GM21515 (cell line): ENCODE results near the gene CCRL2.
"Not testable (repeated sequence)": the region's sequence is repeated elsewhere in the genome, so short reads cannot be mapped to it uniquely, and the experiment has no call there.

Experiments used
- ATAC-seq: cut with Tn5 transposase; IDR thresholded peaks from one replicate; pipeline ENCODE4 v1.9.1; 2021; ENCODE audit not compliant: unreplicated experiment

The CCRL2 gene

GRCh38 chr3:46401579-46401978, 5.5 kb upstream of the CCRL2 start:
- ATAC-seq = no peak

DNA sequence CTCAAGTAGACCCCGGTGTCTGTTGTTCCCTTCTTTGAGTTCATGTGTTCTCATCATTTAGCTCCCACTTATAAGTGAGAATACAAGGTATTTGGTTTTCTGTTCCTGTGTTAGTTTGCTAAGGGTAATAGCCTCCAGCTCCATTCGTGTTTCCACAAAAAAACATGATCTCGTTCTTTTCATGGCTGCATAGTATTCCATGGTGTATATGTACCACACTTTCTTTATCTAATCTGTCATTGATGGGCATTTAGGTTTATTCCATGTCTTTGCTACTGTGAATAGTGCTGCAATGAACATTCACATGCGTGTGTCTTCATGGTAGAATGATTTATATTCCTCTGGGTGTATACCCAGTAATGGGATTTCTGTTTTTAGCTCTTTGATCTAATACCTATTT, 4.2 kb upstream of the CCRL2 start:
- ATAC-seq = not testable (repeated sequence)

GRCh38 chr3:46405301-46406019, 1.6 kb upstream of the CCRL2 start:
- ATAC-seq = no peak

DNA sequence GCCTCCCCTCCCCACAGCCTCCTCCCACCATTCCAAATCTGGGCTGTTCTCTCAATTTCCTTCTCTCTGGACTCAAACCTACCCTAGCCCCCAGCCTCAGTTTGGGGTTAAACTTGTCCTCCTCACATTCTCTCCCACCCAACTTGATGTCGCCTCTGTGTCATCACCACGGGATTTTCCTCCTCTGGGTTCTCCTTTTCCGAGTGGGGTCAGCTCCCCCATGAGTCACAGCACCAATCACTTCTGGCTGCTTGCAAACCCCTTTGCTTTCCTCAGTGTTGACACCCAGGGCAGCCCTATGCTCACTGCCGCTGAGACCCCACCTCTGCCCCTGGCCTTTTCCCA, 644 bp upstream of the CCRL2 start:
- no peak for ATAC-seq

- no peak for ATAC-seq
Measured at GRCh38 chr3:46407970-46408369, 911 bp downstream of the CCRL2 start.

DNA sequence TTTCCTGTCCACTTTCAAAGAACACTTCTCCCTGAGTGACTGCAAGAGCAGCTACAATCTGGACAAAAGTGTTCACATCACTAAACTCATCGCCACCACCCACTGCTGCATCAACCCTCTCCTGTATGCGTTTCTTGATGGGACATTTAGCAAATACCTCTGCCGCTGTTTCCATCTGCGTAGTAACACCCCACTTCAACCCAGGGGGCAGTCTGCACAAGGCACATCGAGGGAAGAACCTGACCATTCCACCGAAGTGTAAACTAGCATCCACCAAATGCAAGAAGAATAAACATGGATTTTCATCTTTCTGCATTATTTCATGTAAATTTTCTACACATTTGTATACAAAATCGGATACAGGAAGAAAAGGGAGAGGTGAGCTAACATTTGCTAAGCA, 1.8 kb downstream of the CCRL2 start:
- ATAC-seq = no peak

DNA sequence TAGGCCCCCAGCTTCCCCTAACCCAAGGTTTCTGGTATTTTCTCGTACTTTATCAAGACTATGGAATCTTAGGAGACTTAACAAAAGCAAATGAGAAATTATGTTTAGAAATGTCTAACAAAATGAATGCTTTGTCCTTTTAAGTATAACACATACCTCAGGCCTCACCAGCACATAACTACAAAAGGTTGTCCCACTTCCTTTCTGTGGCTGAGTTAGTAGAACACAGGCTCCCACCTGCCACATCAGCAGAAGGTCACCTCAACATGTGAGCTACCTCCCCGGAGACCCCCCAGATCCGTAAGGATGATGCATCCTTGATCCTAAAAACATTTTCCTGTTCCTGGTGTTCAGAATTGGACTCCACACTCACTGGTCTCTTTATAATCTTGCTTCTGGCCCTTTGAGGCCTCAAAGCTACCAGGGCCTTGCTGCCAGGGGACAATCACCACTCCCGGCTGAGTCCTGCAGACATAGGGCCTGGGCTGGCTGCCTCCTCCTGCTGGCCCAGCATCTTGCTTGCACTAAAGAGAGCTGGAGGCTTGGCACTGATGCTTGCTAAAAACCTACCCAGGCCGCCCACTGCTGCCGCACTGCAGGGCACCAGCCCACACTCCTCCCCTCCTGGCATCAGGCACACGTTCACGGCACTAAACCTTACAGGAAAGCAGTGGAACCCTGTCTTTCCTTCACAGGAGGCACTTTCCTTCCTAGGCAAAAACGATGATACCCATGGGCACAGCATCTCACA, 2.9 kb downstream of the CCRL2 start:
- ATAC-seq = no peak

- ATAC-seq = no peak
Measured at GRCh38 chr3:46410669-46411068, 3.6 kb downstream of the CCRL2 start.

DNA sequence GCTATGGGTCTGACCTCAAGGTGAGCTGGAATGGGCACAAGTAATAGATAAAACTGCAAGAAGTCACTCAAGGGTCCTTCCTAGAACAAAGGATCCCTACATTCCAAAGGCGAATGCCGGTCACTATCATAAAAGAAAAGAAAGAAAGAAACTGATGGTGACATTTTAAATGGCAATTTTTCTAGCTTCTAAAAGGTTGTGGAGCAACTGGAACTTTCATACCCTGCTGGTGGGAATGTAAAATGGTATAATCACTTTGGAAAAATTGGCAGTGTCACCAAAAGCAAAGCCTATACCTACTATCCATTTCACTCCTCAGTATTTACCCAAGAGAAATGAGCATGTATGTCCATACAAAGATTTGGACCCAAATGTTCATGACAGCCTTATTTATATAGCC, 4.2 kb downstream of the CCRL2 start:
- ATAC-seq = no peak

GRCh38 chr3:46412786-46413298, 5.8 kb downstream of the CCRL2 start:
- no peak for ATAC-seq

- ATAC-seq = no peak
Measured at GRCh38 chr3:46413951-46414350, 6.9 kb downstream of the CCRL2 start.

GRCh38 chr3:46414739-46415138, 7.7 kb downstream of the CCRL2 start:
- no peak for ATAC-seq

DNA sequence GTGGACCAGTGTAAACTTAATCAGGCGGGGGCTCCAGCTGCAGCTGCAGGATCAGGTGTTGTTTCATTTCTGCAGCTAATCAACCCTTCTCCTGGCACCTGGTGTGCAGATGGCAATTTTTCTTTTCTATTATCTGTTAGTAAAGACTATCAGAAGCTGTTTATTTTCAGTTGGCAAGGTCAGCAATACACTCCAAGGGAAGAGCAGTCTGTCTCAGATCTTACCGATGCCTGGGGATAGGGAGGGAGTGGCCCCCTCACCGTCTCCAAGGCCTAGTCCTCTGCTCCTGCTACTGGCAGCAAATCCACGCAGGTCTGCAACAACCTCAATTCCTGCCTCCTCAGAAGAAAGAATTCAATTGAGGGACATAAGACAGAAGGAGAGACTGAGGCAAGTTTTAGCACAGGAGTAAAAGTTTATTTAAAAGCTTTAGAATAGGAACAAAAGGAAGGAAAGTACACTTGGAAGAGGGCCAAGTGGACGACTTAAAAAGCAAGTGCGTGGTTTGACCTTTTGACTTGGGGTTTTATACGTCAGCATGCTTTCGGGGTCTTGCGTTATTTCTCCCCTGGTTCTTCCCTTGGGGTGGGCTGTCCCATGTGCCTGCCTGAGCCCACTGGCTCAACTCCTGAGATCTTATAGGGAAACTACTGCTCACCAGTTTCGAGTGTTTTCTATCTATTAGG, 9.2 kb downstream of the CCRL2 start:
- no peak for ATAC-seq

- no peak for ATAC-seq
Measured at GRCh38 chr3:46416811-46417510, 9.9 kb downstream of the CCRL2 start.

DNA sequence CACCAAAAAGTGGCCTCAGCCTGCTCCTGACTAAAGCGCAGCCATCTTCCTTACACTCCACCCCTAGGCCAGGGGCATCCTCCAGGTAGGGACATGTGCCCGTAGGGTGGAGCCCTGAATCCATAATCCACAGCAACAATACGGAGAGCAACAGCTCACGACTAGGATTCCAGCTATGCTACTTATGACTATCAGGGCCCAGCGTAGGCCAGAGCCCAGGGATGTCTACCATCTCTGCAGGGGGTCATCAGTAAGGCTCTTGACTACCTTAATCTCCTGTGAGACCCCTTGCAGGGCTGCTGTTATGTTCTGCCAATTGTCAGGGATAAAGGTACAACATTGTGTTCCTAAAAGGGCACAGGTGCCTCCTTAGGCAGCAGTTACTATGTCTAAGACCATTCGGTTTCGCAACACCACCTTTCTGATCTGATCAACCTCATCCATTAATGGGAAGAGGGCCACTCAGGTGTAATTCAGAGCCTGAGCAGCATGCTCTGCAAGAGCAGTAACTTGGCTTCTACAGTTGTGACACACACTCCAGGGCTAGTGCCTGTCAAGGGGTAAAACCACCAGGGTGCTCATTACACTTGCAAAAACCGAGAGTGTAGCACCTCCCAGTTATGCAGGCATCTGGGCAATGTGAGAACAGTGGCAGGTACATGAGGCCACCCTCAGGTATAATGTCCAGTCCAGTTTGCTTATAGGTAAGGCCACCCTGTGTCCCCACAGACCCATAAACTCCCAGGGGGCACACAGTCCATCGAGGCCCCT, 11.0 kb downstream of the CCRL2 start:
- ATAC-seq = no peak

DNA sequence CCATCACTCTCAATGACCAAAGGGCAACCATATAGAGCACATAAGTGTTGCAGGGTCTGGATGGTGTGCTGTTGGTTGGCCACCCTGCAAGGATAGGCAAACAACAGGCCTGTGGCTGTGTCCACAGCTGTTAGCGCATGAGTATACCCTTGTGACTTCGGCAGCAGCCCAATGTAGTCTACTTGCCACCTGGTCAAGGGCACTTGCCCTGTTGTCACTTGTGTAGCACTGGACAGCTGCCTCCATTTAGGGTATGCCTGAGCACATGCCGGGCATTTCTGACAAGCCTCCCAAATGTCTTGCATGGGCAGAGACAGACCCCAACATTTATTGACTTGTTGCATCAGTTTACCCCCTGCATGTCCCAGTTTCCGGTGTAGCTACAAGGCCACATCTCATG, 12.8 kb downstream of the CCRL2 start:
- ATAC-seq = no peak

GRCh38 chr3:46420931-46421330, 13.9 kb downstream of the CCRL2 start:
- no peak for ATAC-seq

GRCh38 chr3:46422617-46423016, 15.6 kb downstream of the CCRL2 start:
- ATAC-seq = no peak

- ATAC-seq = no peak
Measured at GRCh38 chr3:46423588-46423987, 16.5 kb downstream of the CCRL2 start.

DNA sequence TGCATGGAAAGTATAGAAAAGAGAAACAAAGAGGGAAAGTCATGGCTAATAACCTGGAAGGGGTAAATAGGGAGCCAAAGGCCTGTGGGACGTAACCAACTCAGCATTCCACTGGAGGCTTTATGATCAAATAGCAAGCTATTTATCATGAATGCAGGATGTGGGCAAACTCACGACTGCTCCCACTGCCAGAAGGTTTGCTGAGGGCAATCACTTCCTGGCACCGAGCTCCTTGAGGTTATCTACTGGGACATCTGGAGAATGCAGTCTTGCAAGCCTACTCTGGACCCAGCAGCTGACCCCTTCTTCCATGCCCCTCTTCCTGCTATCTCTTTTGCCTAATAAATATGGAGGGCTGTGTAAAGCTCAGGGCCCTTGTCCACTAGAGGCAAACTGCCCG, 19.4 kb downstream of the CCRL2 start:
- ATAC-seq = not testable (repeated sequence)

DNA sequence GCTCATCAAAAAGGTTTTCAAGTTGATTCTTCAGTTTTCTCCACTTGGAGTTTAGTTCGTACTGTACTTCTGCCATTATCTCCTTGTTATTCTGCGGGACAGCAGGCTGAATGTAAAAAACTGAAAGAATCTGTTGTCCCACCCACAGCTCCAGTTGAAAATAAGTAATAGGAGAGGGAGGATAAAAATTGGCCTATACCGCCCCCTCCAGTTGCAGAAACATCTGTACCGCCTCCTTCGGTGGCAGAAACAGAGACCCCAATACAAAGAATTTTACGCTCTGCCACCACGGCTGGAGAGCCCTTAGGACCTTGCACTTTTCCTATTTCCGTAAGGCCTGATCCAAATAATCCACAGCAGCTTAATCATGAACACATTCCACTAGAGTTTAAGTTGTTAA, 20.3 kb downstream of the CCRL2 start:
- not testable (repeated sequence) for ATAC-seq
